ENCODE results near the gene GRIK3.

DNA sequence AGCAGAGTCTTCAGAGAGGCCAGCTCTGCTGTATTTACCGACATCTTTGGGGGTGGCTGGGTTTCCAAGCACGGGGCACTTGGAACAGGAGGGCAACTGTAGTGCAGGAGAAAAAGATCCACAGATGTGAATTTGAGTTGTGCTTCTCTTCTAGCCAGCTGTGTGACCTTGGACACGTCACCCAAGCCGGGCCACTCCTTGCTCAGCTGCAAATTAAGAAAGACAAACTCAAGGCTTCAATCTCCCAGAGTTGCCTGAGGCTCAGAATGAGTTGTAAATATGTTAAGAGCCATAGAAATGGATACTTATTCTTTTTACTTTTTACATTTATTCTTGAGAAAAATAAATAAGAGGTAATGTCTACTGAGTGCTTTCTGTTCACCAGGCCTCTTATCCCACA is 24.3 kb downstream of the GRIK3 start:
- TF ChIP-seq YY1 (IDR thresholded peaks at IDR 0.05; ENCODE audit: insufficient read depth, insufficient read length) (no peak), ZNF274 (IDR thresholded peaks at IDR 0.05; ENCODE audit: low read depth, low read length) (no peak), SUZ12 (IDR thresholded peaks at IDR 0.05; ENCODE audit: extremely low read depth, insufficient read depth, insufficient read length) (no peak)

All from NT2/D1 (cell line).